Measurements from ENCODE around the gene CST7. TPM values are rescaled to one million over a fixed set of nuclear protein-coding genes. Genes with fewer than 3 reads are reported as not detected.

The CST7 gene
- total RNA-seq, 1 experiment from 2014 or later, result not detected

DNA sequence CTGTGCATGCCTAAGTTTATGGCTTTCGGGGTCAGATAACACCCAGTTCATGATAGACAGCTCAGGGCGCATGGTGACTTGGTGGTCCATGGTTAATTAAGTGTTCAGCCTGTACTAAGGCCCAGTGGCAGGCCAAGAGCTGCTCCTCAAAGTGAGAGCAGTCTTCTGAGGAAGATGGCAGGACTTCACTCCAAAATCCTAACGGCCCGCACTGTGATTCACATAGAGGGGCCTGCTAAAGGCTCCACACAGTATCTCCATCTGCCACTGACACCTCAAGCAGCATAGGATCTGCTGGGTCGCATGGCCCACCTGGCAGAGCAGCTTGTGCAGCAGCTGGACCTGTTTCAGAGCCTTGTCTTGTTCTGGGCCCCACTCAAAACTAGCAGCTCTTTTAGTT, 10.6 kb upstream of the CST7 start:
- Mint-ChIP-seq H3K4me1 (no peaks in the 10 kb centered on the region), H3K27me3 (ENCODE audit: low read depth) (peaks cover 7% of the 10 kb centered on the region; the same call in 1 of the 2 replicates), H3K27ac (no peak overlapping the region), H3K36me3 (ENCODE audit: insufficient read depth in 1 of 3, low read depth in 3 of 3) (peaks cover 0 to 8% (median 5%) of the 10 kb centered on the region in 3 experiments; a peak in 2 of 7 replicates), H3K9me3 (peaks cover 16 to 32% of the 10 kb centered on the region in 2 experiments; a peak in 4 of 5 replicates), H3K4me3 (no peak overlapping the region)
- no CpG with 5 or more reads among the region's 5 CpGs for WGBS (ENCODE audit: extremely low coverage, insufficient read length, low lambda C conversion rate)
- H3K23ac ChIP-seq (ENCODE audit: insufficient read length, low read depth, low read length), result no peak overlapping the region
- H3K79me1 ChIP-seq (ENCODE audit: insufficient read depth, low read depth, low read length, poor library complexity, severe bottlenecking), result no peaks in the 10 kb centered on the region
- H2AK5ac ChIP-seq (ENCODE audit: insufficient read length, low read length), result no peak overlapping the region
- no peak overlapping the region for H4K8ac ChIP-seq (replicated peaks; ENCODE audit: insufficient read length, low read depth, low read length)
- no peaks in the 10 kb centered on the region for H3K4me1 ChIP-seq (ENCODE audit: insufficient read depth, low read length)
- no peak overlapping the region for H2BK120ac ChIP-seq (ENCODE audit: low read depth, low read length, poor library complexity, severe bottlenecking)
- H3K56ac ChIP-seq (ENCODE audit: insufficient read length, low read depth, low read length), result no peak overlapping the region
- no peak overlapping the region for H3K18ac ChIP-seq (ENCODE audit: insufficient read length, low read depth, low read length)
- H4K5ac ChIP-seq (ENCODE audit: insufficient read length, low read depth, low read length), result no peak overlapping the region
- H3K9me3 ChIP-seq (ENCODE audit: control insufficient read depth, low read depth, low read length), result no peaks in the 10 kb centered on the region
- TF ChIP-seq, protein P1, sequence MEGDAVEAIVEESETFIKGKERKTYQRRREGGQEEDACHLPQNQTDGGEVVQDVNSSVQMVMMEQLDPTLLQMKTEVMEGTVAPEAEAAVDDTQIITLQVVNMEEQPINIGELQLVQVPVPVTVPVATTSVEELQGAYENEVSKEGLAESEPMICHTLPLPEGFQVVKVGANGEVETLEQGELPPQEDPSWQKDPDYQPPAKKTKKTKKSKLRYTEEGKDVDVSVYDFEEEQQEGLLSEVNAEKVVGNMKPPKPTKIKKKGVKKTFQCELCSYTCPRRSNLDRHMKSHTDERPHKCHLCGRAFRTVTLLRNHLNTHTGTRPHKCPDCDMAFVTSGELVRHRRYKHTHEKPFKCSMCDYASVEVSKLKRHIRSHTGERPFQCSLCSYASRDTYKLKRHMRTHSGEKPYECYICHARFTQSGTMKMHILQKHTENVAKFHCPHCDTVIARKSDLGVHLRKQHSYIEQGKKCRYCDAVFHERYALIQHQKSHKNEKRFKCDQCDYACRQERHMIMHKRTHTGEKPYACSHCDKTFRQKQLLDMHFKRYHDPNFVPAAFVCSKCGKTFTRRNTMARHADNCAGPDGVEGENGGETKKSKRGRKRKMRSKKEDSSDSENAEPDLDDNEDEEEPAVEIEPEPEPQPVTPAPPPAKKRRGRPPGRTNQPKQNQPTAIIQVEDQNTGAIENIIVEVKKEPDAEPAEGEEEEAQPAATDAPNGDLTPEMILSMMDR (conservative IDR thresholded peaks at IDR 0.05), result no peak
- H4K91ac ChIP-seq (ENCODE audit: insufficient read length, low read depth, low read length), result no peak overlapping the region
- H3K27ac ChIP-seq (ENCODE audit: insufficient read length, low read depth, low read length), result no peak overlapping the region
- no peak overlapping the region for H2AFZ ChIP-seq (ENCODE audit: low read length)
- H4K20me1 ChIP-seq (ENCODE audit: control insufficient read depth, insufficient read depth, insufficient read length), result no peaks in the 10 kb centered on the region
- no peak overlapping the region for H2BK20ac ChIP-seq (ENCODE audit: low read depth, low read length, poor library complexity, severe bottlenecking)
- H3K79me2 ChIP-seq (ENCODE audit: insufficient read depth, low read length), result no peaks in the 10 kb centered on the region
- no peak overlapping the region for H2BK12ac ChIP-seq (ENCODE audit: insufficient read length, low read depth, low read length)
- no peak for DNase-seq
- no peaks in the 10 kb centered on the region for H3K27me3 ChIP-seq (ENCODE audit: insufficient read depth, low read length)
- H3T11ph ChIP-seq (ENCODE audit: low read length), result no peak overlapping the region
- H3K14ac ChIP-seq (ENCODE audit: insufficient read depth, low read length), result no peak overlapping the region
- H3K4ac ChIP-seq (ENCODE audit: low read depth, low read length), result no peak overlapping the region
- H3K4me2 ChIP-seq (ENCODE audit: insufficient read depth, insufficient read length, low read length), result no peak overlapping the region
- H3K23me2 ChIP-seq (ENCODE audit: insufficient read length, low read depth, low read length, poor library complexity, severe bottlenecking), result no peaks in the 10 kb centered on the region
- H2BK5ac ChIP-seq (ENCODE audit: insufficient read length, low read length), result no peak overlapping the region
- no peak overlapping the region for H3K9ac ChIP-seq (ENCODE audit: extremely low read depth, insufficient read length, low read length)
- H2BK15ac ChIP-seq (ENCODE audit: low read depth, low read length), result no peak overlapping the region
